IMR-90 (cell line): ENCODE results near the gene EIF2B5.

Experiments used
- BHLHE40 ChIP-seq: fragments of 150-350 bp; IDR thresholded peaks from 2 replicates; pipeline ENCODE4 v1.6.1; 2016; ENCODE audit warnings: mild to moderate bottlenecking, low read depth, low read length
- CTCF ChIP-seq: conservative IDR thresholded peaks from 2 replicates; pipeline ENCODE4 v1.5.1; 2012; ENCODE audit warnings: mild to moderate bottlenecking, low read depth, low read length, improper control_type of control experiment
- MAFK ChIP-seq: IDR thresholded peaks from 2 replicates; pipeline ENCODE4 v1.6.1; 2012; ENCODE audit warnings: low read depth, low read length, improper control_type of control experiment
- POLR2A ChIP-seq: IDR thresholded peaks from 2 replicates; pipeline ENCODE4 v1.6.1; 2012; ENCODE audit warnings: mild to moderate bottlenecking, low read depth, low read length
- RAD21 ChIP-seq: IDR thresholded peaks from 2 replicates; pipeline ENCODE4 v1.6.1; 2012; ENCODE audit warnings: low read length, improper control_type of control experiment
- SMC3 ChIP-seq: fragments of 150-350 bp; IDR thresholded peaks from 2 replicates; pipeline ENCODE4 v1.6.1; 2016; ENCODE audit warnings: low read depth, mild to moderate bottlenecking, antibody characterized with exemption, low read length, moderate library complexity

- TF ChIP-seq CTCF = no peak
- TF ChIP-seq RAD21 = no peak
- no peak for TF ChIP-seq POLR2A
- TF ChIP-seq SMC3 = no peak
- TF ChIP-seq MAFK = no peak
- no peak for TF ChIP-seq BHLHE40
Measured at GRCh38 chr3:184140436-184140835, 5.3 kb downstream of the EIF2B5 start.
